Cardiac muscle cell (in vitro differentiated cells and primary cell): ENCODE measurements around the gene CLDN18. TPM values are rescaled to one million over a fixed set of nuclear protein-coding genes. Genes with fewer than 3 reads are reported as not detected.
A peak's percentile ranks its signal among the peaks of the same experiment; 100 is the strongest.

Experiments
- DNase-seq, 2 donors: peaks; one replicate each; pipeline versions ENCODE4 v3.0.0 to v3.0.0-alpha.2; 2010 to 2017; ENCODE audit warnings: low read depth in 1 of 2, low spot score in 1 of 2
- H3K27ac ChIP-seq: fragments of 200-600 bp; sonication (generic); 2 replicates; pipeline ENCODE4 v1.5.1; 2016
- H3K27me3 ChIP-seq: fragments of 200-600 bp; sonication (generic); 2 replicates; pipeline ENCODE4 v1.6.0; 2016; ENCODE audit warnings: control low read depth
- H3K36me3 ChIP-seq: fragments of 200-600 bp; sonication (generic); 2 replicates; pipeline ENCODE4 v1.5.1; 2016; ENCODE audit warnings: control low read depth
- H3K4me1 ChIP-seq: fragments of 200-600 bp; sonication (generic); 2 replicates; pipeline ENCODE4 v1.8.1; 2017; ENCODE audit warnings: low read depth, mild to moderate bottlenecking, mixed run types
- H3K4me3 ChIP-seq: fragments of 200-600 bp; sonication (generic); 2 replicates; pipeline ENCODE4 v1.5.1; 2016; ENCODE audit warnings: mild to moderate bottlenecking
- H3K9me3 ChIP-seq: fragments of 200-600 bp; sonication (generic); 2 replicates; pipeline ENCODE4 v1.5.1; 2017; ENCODE audit warnings: low read depth, mild to moderate bottlenecking, control low read depth
- polyA plus RNA-seq: library from polyadenylated mRNA; unstranded; fragments of >200 nt; fragmentation: Nextera tagmentation; extraction: Ambion mirVana; gene quantifications from 2 replicates; pipeline ENCODE4 v1.2.1, GENCODE V29; 2016
- total RNA-seq: library from RNA; depleted of rRNA; stranded (reverse); fragments of >200 nt; gene quantifications from 2 replicates; pipeline ENCODE4 v1.2.3, GENCODE V29; 2016
- TF ChIP-seq, protein P1 (sequence below): IDR thresholded peaks from 2 replicates; pipeline ENCODE4 v1.5.1; 2012; ENCODE audit warnings: low read depth, mild to moderate bottlenecking, low read length

Gene CLDN18
- total and polyA plus RNA-seq, 2 experiments from 2014 or later = 0.26 TPM; not detected in 1

DNA sequence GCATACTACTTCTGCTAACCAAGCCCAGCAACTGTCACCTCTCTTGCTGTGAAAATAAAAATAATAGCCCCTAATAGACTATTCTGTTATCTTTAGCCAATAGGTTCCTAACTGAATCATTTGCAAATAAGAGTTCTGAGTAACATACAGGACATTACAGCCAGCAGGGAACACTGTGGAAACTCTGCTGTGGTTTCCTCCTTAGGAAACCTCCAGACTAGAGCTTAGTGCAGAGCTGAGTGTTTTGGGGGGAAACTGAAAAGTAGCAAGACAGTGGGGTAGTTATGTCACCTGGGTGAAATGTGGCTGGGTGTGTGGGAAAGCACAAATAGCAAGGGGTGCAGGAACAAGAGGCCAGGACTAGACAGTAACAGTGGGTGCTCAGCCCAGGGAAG is 73.0 kb downstream of the CLDN18 start:
- Histone ChIP-seq H3K4me3 (no peak overlapping the region), H3K9me3 (no peaks in the 10 kb centered on the region), H3K4me1 (no peaks in the 10 kb centered on the region), H3K27me3 (no peaks in the 10 kb centered on the region), H3K36me3 (peaks cover 52% of the 10 kb centered on the region), H3K27ac (no peak overlapping the region)
- peak in 1 of 2 donors; percentile 50 for DNase-seq
- TF ChIP-seq, protein P1, sequence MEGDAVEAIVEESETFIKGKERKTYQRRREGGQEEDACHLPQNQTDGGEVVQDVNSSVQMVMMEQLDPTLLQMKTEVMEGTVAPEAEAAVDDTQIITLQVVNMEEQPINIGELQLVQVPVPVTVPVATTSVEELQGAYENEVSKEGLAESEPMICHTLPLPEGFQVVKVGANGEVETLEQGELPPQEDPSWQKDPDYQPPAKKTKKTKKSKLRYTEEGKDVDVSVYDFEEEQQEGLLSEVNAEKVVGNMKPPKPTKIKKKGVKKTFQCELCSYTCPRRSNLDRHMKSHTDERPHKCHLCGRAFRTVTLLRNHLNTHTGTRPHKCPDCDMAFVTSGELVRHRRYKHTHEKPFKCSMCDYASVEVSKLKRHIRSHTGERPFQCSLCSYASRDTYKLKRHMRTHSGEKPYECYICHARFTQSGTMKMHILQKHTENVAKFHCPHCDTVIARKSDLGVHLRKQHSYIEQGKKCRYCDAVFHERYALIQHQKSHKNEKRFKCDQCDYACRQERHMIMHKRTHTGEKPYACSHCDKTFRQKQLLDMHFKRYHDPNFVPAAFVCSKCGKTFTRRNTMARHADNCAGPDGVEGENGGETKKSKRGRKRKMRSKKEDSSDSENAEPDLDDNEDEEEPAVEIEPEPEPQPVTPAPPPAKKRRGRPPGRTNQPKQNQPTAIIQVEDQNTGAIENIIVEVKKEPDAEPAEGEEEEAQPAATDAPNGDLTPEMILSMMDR = no peak

Other genes with a start within 250 kb of the CLDN18 start
- not detected in 2 replicates for gene SOX14, start 245.8 kb upstream of the CLDN18 start, total RNA-seq
- gene SOX14, start 245.8 kb upstream of the CLDN18 start, polyA plus RNA-seq = not detected in 2 replicates
- gene DZIP1L, start 105.4 kb downstream of the CLDN18 start, total RNA-seq = 28.2 and 81.3 TPM in 2 replicates
- 19.4 and 21.5 TPM in 2 replicates for gene DZIP1L, start 105.4 kb downstream of the CLDN18 start, polyA plus RNA-seq
- gene A4GNT, start 122.2 kb downstream of the CLDN18 start, total RNA-seq = not detected in 2 replicates
- gene A4GNT, start 122.2 kb downstream of the CLDN18 start, polyA plus RNA-seq = not detected in 2 replicates
- 9.3 and 11.1 TPM in 2 replicates for gene DBR1, start 164.8 kb downstream of the CLDN18 start, total RNA-seq
- 11.3 and 14.9 TPM in 2 replicates for gene DBR1, start 164.8 kb downstream of the CLDN18 start, polyA plus RNA-seq
- gene ARMC8, start 177.1 kb downstream of the CLDN18 start, total RNA-seq = 29.0 and 33.9 TPM in 2 replicates
- gene ARMC8, start 177.1 kb downstream of the CLDN18 start, polyA plus RNA-seq = 34.5 and 56.4 TPM in 2 replicates